ENCODE measurements around the gene LRIF1. TPM values are rescaled to one million over a fixed set of nuclear protein-coding genes. Genes with fewer than 3 reads are reported as not detected.

LRIF1 gene
- total RNA-seq, 4 donors from 2014 or later: 6.4 to 9.1 (median 6.6) TPM

DNA sequence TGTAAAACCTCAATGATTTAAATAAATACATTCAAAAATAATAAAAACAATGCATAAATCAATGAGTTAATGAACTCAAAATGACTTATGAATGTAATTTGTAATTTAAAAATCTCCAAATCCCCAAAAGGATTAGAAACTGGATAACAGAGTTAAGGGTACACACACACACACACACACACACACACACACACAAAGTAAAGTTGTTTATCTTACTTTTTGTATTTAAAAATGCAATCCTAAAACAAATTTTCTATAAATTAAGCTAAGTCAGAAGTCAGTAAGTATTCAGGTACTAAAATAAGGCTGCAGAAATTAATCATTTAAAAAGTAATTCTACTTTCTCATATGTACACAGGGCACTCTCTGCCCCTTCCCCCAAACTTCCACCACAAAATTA is 1.8 kb downstream of the LRIF1 start:
- ATAC-seq (ENCODE audit: low FRiP score) (no peak), DNase-seq (ENCODE audit: low spot score) (no peak)
- TF ChIP-seq, protein P1, sequence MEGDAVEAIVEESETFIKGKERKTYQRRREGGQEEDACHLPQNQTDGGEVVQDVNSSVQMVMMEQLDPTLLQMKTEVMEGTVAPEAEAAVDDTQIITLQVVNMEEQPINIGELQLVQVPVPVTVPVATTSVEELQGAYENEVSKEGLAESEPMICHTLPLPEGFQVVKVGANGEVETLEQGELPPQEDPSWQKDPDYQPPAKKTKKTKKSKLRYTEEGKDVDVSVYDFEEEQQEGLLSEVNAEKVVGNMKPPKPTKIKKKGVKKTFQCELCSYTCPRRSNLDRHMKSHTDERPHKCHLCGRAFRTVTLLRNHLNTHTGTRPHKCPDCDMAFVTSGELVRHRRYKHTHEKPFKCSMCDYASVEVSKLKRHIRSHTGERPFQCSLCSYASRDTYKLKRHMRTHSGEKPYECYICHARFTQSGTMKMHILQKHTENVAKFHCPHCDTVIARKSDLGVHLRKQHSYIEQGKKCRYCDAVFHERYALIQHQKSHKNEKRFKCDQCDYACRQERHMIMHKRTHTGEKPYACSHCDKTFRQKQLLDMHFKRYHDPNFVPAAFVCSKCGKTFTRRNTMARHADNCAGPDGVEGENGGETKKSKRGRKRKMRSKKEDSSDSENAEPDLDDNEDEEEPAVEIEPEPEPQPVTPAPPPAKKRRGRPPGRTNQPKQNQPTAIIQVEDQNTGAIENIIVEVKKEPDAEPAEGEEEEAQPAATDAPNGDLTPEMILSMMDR (IDR thresholded peaks at IDR 0.05): no peak

DNA sequence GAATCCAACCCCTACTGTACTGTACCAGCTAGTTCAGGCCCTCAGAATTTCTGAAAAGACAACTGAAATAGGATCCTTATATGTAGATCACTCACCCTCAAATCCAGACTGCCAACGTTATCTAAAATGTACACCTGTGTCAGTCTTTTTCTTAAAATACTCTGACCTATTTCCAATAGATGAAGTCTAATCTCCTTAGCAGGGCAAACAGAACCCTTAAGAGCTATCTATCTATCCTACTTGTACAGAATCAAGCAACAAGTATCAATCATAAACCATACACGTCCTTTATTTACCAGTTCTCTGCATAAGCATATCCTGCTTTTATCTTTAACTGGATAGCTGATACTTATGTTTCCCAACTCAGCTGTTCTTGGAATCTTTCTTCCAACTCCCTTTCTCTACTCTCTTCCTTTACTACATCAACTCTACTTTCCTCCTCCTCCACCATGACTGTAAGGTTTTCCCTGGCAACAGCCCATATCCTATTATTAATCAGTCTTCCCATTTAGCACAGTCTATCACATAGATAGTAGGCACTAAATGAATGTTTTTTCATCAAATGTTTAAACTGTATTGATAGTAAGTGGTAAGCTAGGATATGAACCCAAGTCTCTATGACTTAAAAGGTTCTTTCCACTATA is 2.8 kb downstream of the LRIF1 start:
- TF ChIP-seq, protein P1 (IDR thresholded peaks at IDR 0.05): no peak

DNA sequence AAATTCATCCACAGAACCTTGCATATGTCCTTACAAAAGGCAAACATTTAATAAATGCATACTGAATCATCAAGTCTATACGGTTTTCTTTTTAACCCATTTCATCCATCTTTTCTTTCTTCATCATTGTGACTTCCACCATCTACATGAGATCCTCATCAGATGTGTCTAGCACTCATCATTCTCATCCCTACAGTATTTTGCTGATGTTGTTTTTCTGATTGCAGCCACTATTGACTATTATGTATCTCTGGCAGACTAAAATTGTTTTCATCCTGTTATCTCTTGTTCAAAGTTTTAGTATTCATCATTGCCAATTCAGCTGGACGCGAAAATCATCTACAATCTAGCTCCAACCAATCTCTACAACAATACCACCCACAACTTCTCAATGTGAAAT is 5.9 kb downstream of the LRIF1 start:
- TF ChIP-seq, protein P1 (IDR thresholded peaks at IDR 0.05): no peak

More for the DNA sequence above, 2.8 kb downstream of the LRIF1 start:
- ATAC-seq (ENCODE audit: low FRiP score) (no peak), DNase-seq (ENCODE audit: low spot score) (no peak)

DNA sequence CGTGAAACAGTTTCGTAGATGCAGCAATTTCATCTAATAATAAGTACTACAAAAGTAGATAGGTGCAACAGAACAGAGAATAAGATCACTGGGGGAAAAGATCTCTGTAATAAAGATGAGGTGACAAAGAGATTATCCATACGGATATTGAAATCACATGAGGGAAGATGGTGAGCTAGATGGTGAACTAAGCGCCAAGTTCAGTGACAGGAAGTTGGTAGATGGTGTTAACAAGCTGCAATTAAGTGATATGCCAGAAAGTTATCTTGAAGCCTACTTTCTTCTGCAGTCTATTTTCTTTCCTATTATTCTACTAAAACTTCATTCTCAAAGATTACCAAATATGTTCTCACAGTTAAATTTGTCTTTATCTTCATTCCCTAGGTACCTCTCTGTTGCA is 7.1 kb downstream of the LRIF1 start:
- DNase-seq (ENCODE audit: low spot score) (no peak), ATAC-seq (ENCODE audit: low FRiP score) (no peak)
- TF ChIP-seq, protein P1 (IDR thresholded peaks at IDR 0.05): no peak

More for the DNA sequence above, 5.9 kb downstream of the LRIF1 start:
- no peak for DNase-seq (ENCODE audit: low spot score)
- no peak for ATAC-seq (ENCODE audit: low FRiP score)

DNA sequence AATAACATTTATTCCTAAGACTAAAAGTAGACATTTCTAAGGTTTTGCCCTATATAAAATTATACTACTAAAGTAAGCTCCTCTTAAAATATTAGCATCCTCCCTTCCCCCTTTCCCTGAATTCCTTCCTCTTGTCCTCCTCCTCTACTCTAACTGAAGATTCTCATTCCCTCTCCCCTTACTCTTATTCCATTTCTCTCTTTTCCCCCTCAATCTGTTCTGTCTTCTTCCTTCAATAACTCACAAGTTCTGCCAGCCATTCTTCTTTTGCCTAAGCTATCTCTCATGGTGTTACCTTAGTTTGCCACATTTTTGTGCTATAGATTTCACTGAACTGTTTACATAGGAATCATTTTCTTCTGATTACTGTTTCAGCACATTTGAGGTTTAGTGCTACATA is 10.7 kb downstream of the LRIF1 start:
- TF ChIP-seq, protein P1 (IDR thresholded peaks at IDR 0.05): no peak
- DNase-seq (ENCODE audit: low spot score): no peak
- no peak for ATAC-seq (ENCODE audit: low FRiP score)

DNA sequence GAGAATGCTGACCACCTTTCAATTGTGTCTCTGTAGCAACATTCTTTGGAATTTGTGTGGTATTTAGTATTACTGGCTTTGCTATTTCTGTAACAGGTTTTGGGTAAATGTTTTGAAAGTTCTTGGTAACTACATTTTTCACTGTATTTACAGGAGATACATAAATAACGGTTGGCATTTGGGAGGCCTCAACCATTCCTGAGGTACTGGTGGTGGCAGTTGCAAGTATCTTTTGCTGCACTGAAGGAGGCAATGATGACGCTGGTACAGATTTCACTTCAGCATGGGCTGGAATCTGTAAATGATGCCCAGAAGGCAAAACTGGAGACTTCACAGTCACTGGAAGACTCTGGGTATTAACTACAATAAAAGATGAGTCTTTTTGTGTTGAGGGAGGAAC is 11.7 kb downstream of the LRIF1 start:
- no peak for ATAC-seq (ENCODE audit: low FRiP score)
- no peak for DNase-seq (ENCODE audit: low spot score)
- TF ChIP-seq, protein P1 (IDR thresholded peaks at IDR 0.05): no peak

DNA sequence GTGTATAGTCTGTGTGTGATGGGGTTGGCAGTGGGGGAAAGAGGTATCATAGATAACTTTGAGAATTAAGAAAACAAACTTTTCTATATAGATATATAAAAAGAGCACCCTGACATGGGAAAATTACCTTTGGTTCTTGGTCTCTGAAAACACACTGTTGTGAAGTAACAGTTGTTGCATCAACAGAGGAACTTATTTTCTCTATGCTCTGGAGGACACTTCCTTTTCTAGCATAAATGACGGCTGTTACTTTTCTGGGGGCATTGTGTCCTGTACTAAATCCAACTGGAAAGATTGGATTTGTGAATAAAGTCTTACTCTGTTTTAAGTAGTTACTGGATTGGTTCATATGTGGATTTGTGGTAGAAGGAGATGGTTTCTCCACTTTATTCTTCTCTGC is 12.6 kb downstream of the LRIF1 start:
- ATAC-seq (ENCODE audit: low FRiP score) (no peak), DNase-seq (ENCODE audit: low spot score) (no peak)
- TF ChIP-seq, protein P1 (IDR thresholded peaks at IDR 0.05): no peak

All from omental fat pad (tissue), 4 donors.